ENCODE results near the gene ORAI2. TPM values are rescaled to one million over a fixed set of nuclear protein-coding genes. Genes with fewer than 3 reads are reported as not detected.
A peak's percentile ranks its signal among the peaks of the same experiment; 100 is the strongest.

Gene ORAI2
- total RNA-seq = 10 to 100 TPM; 51.9 to 58.3 TPM

DNA sequence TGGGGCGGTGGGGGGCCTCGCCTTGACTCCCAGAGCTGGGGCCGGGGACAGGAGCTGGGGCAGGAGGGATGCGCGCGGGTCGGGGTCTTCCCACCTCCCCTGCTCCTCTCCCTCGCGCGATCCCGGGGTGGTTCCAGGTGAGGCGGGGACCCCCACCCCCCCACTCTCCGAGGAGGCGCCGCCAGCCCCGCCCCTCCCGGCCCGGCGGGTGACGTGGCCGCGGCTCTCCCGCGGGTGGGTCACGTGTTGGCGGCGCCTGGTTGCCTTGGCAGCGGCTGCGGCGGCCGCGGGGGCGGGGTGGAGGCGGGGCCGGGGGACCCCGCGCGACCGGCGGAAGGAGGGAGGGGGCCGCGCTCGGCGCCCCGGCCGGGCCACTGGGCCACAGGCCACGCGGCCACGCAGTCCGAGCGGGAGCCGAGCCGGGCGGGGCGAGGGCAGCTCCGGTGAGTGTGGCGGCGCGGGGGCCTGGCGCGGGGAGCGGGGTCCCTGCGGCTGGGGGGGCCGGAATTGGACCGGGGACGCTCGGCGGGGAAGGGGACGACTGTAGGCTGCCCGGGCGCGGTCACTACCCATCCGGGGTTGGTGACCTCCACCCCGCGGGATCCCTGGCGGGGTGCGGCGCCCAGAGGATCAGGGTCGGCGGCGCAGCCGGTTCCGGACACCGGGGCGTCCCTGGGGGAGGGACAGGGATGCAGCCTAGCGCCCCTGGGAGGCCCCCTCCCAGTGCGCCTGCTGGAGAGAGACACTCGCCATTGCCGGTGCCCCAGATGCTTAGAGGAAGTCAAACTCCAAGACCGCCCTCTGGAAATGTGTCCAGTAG is at the start of gene ORAI2:
ORAI2 (plus strand) TSS at position 357 of the 820 bp plus-strand sequence. CDS start 5,382 bp downstream, outside the sequence.
- Mint-ChIP-seq H3K4me3 (peak within 1 kb of the TSS; percentile 90), H3K9me3 (no peaks in the 10 kb centered on the region), H3K36me3 (peaks cover 15% of the 10 kb centered on the region), H3K4me1 (peaks cover 35% of the 10 kb centered on the region), H3K27me3 (no peaks in the 10 kb centered on the region), H3K27ac (peak within 1 kb of the TSS; percentile 93)
- POLR2A ChIA-PET = interaction anchor here (0.6 to 4.3 kb wide), 9 partner anchors 7 to 1268 kb away, joined by 3 to 37 read pairs (median 4); no protein-coding TSS in a partner anchor
- ATAC-seq (ENCODE audit: low read depth) (peak; percentile 63), DNase-seq (peak; percentile 93)

DNA sequence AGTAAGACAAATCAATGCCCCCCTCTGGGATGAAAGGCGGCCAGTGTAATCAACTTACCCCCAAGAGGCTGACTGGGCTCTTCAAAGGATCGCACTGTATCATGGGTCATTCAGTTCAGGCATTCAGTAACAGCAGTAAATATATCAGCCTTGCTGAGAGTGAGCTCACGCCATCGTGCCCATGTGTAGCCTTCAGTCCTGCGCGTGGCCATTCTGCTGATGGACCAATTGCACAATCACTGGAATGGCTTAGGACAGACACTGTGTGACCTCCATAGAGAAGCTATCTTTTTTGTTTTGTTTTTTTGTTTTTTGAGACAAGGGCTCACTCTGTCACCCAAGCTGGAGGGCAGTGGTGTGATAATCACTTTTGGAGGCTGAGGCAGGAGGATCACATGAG is 46.3 kb upstream of the ORAI2 start:
- Mint-ChIP-seq H3K4me3 (no peak overlapping the region), H3K4me1 (no peaks in the 10 kb centered on the region), H3K27me3 (no peaks in the 10 kb centered on the region), H3K36me3 (peaks cover 10% of the 10 kb centered on the region), H3K9me3 (no peaks in the 10 kb centered on the region), H3K27ac (no peak overlapping the region)
- no peak for ATAC-seq (ENCODE audit: low read depth)
- DNase-seq = no peak
- POLR2A ChIA-PET = no interaction called here

DNA sequence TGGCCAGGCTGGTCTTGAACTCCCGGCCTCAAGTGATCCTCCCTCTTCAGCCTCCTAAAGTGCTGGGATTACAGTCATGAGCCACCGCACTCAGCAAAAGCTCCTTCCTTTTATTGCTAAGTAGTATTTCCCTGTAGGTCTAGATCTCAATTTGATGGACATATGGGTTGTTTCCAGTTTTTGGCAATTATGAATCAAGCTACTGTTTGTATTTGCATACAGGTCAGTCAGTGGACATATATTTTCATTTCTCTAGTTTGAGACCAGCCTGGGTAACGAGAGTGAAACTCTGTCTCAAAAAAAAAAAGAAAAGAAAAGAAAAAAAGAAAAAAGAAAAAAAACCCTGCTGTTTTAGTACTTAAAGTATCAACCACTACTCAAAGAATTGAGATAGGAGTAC is 43.6 kb upstream of the ORAI2 start:
- Mint-ChIP-seq H3K4me3 (no peak overlapping the region), H3K36me3 (peaks cover 12% of the 10 kb centered on the region), H3K27me3 (no peaks in the 10 kb centered on the region), H3K9me3 (no peaks in the 10 kb centered on the region), H3K27ac (no peak overlapping the region), H3K4me1 (no peaks in the 10 kb centered on the region)
- DNase-seq = no peak
- POLR2A ChIA-PET = interaction anchor here (0.6 kb wide), 1 partner anchor 111 kb away, joined by 3 read pairs; no protein-coding TSS in a partner anchor
- ATAC-seq (ENCODE audit: low read depth) = no peak

DNA sequence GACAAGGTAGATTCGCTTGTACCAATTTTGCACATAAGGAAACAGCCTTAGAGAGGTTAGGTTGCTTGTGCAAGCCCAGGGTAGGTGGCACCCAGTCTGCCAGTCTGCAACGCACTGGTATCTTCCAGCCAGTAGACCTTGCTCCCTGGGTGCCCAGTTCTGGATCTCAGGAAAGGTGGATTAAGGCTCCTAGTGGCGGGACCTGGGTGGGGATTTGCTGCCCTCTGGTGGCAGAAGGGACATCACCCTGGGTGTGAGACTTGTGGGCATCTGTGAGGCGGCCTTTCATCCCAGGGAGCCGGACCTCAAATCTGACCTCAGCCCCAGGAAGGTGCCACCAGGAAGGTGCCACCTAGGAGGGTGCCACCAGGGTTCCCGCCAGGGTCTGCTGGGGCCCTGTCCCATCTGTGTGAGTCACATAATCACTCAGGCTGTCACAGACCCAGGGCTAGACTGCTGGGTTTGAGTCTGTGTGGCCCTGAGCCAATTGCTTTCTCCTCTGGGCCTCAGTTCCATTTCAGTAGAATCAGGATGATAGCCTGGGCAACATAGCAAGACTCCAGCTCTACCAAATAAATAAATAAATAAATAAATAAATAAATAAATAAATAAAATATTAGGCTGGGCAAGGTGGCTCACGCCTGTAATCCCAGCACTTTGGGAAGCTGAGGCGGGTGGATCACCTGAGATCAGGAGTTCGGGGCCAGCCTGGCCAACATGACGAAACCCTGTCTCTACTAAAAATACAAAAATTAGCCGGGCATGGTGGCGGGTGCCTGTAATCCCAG is 42.5 kb upstream of the ORAI2 start:
- H3K4me1 Mint-ChIP-seq = peaks cover 6% of the 10 kb centered on the region
- DNase-seq (peak; percentile 71), ATAC-seq (ENCODE audit: low read depth) (peak; percentile 68)
- no peak overlapping the region for H3K4me3 Mint-ChIP-seq
- H3K27ac Mint-ChIP-seq = no peak overlapping the region
- POLR2A ChIA-PET = no interaction called here
- H3K27me3 Mint-ChIP-seq = no peaks in the 10 kb centered on the region
- H3K36me3 Mint-ChIP-seq = peaks cover 11% of the 10 kb centered on the region
- H3K9me3 Mint-ChIP-seq = no peaks in the 10 kb centered on the region

DNA sequence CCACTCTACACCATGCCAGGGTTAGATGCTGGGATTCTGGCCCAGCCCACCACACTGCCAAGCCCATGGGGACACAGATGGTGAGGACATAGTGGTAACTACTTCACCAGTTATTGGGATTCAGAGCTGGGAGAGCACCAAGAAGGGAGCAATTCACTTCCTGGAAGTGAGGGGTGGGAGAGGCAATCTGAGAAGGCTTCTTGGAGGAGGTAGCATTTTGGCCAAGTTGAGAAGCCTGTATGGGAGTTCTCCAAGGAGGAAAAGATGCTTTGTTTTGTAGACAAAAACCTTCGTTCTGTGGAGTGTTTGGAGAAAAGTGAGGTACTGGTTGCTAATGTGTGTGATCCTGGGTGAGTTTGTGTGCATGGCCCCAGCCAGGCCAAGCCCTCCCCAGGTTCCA is 41.0 kb upstream of the ORAI2 start:
- H3K27ac Mint-ChIP-seq = no peak overlapping the region
- no peak for DNase-seq
- no peaks in the 10 kb centered on the region for H3K9me3 Mint-ChIP-seq
- H3K36me3 Mint-ChIP-seq = peaks cover 11% of the 10 kb centered on the region
- H3K4me3 Mint-ChIP-seq = no peak overlapping the region
- peaks cover 11% of the 10 kb centered on the region for H3K4me1 Mint-ChIP-seq
- H3K27me3 Mint-ChIP-seq = no peaks in the 10 kb centered on the region
- POLR2A ChIA-PET = no interaction called here
- ATAC-seq (ENCODE audit: low read depth) = no peak

DNA sequence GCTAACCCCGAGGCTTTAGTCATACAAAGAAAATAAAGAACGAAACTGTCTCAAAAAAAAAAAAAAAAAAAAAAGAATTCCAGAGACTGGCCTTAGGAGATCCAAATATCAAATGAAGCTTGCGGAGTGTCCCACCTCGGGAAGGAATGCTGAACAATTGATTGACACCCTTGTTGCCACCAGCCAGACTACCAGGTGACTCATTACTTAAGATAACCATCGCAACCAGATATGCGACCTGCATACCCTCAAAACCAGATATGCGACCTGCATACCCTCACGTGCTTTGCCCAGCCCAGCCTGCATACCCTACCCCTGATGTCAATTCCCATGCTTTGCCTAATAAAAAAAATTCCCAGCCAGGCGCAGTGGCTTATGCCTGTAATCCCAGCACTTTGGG is 39.9 kb upstream of the ORAI2 start:
- H3K36me3 Mint-ChIP-seq = peaks cover 14% of the 10 kb centered on the region
- H3K4me3 Mint-ChIP-seq = no peak overlapping the region
- POLR2A ChIA-PET = interaction anchor here (0.6 kb wide), 1 partner anchor 871 kb away, joined by 5 read pairs; no protein-coding TSS in a partner anchor
- ATAC-seq (ENCODE audit: low read depth) (no peak), DNase-seq (no peak)
- peaks cover 13% of the 10 kb centered on the region for H3K4me1 Mint-ChIP-seq
- H3K9me3 Mint-ChIP-seq = no peaks in the 10 kb centered on the region
- H3K27ac Mint-ChIP-seq = no peak overlapping the region
- H3K27me3 Mint-ChIP-seq = no peaks in the 10 kb centered on the region

DNA sequence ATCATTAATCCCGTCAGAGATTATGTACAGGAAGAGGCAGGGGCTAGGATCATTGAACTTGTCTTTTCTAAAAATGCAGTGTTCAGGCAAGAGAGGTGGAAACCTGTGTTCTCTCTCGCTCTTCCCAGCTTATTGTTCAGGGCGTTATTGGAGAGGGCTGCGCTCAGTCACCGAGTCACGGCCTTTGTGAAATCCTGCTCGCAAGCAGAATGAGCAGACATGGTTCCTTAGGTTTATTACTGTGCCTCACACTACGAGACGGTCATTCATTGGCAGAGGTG is 37.8 kb upstream of the ORAI2 start:
- no peak for ATAC-seq (ENCODE audit: low read depth)
- H3K4me1 Mint-ChIP-seq = peaks cover 13% of the 10 kb centered on the region
- peaks cover 13% of the 10 kb centered on the region for H3K36me3 Mint-ChIP-seq

DNA sequence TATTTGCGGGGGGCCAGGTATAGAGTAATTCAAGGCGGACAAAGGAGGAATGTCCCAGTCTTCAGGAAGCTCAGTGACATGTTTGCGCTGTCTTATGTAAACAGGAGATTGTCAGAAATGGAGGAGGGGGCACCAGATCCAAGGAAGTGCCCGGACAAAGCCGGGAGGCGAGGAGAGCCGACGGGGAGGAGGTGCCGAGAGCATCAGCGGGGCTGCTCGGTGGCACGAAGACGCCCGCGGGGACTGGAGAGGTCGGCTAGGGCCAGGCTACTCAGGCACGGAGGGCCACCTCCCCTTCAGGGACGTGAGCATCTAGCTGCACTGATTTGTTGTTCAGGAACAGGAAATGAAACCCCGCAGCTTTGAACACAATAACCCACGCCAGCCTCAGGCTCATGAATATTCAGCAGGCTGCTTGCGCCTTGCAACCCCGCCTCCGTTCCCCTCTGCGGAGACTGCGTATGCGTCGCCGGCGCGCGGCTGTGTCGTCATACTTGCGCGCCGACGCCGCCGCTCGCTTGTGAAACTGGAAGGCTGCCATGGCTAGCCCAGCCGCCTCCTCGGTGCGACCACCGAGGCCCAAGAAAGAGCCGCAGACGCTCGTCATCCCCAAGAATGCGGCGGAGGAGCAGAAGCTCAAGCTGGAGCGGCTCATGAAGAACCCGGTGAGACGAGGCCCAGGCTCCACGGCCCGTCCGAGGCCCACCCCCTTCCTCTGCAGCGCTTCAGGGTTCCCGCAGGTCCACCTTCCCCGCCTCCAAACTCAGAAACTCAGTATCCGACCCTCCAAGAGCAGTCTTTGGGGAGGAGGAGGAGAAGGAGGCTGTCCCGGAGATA is 37.3 kb upstream of the ORAI2 start, which contains the start of gene PRKRIP1:
PRKRIP1 (plus strand) TSS at position 491 of the 837 bp plus-strand sequence; CDS start at position 540, 49 bp downstream.
- H3K27me3 Mint-ChIP-seq = no peaks in the 10 kb centered on the region
- peak within 1 kb of the TSS; percentile 94 for H3K4me3 Mint-ChIP-seq
- peaks cover 16% of the 10 kb centered on the region for H3K36me3 Mint-ChIP-seq
- peak within 1 kb of the TSS; percentile 91 for H3K27ac Mint-ChIP-seq
- DNase-seq (peak; percentile 86), ATAC-seq (ENCODE audit: low read depth) (peak; percentile 95)
- POLR2A ChIA-PET = interaction anchor here (1.0 to 3.3 kb wide), 5 partner anchors 19 to 68 kb away, joined by 3 to 11 read pairs (median 4); partner anchors contain the start of gene ALKBH4
- H3K9me3 Mint-ChIP-seq = no peaks in the 10 kb centered on the region
- peaks cover 13% of the 10 kb centered on the region for H3K4me1 Mint-ChIP-seq

More for the DNA sequence above, 37.8 kb upstream of the ORAI2 start:
- Mint-ChIP-seq H3K27me3 (no peaks in the 10 kb centered on the region), H3K4me3 (peak overlapping the region; percentile 94), H3K9me3 (no peaks in the 10 kb centered on the region), H3K27ac (peak overlapping the region; percentile 9)
- POLR2A ChIA-PET = interaction anchor here (1.0 to 3.3 kb wide), 5 partner anchors 20 to 69 kb away, joined by 3 to 11 read pairs (median 4); partner anchors contain the start of gene ALKBH4
- DNase-seq = no peak

DNA sequence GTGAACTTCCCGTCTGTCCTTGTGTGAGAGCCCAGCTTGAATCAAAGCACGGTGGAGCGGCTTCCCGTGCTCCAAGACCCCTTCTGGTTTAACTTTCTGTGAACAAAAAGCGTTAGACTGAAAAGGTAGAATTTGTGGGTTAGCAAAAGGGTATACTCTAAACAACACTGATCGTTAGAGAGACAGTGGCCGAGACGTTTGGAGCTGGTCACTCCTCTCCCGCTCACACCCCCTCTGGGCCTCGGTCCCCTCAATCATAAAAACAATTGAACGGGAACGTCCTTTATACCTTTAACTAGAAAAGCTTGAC is 36.7 kb upstream of the ORAI2 start:
- no peaks in the 10 kb centered on the region for H3K27me3 Mint-ChIP-seq
- H3K27ac Mint-ChIP-seq = peak overlapping the region; percentile 91
- DNase-seq (no peak), ATAC-seq (ENCODE audit: low read depth) (no peak)
- peak overlapping the region; percentile 94 for H3K4me3 Mint-ChIP-seq
- no peaks in the 10 kb centered on the region for H3K9me3 Mint-ChIP-seq
- H3K36me3 Mint-ChIP-seq = peaks cover 16% of the 10 kb centered on the region
- POLR2A ChIA-PET = interaction anchor here (1.1 to 3.3 kb wide), 3 partner anchors 19 to 33 kb away, joined by 3 to 11 read pairs (median 4); no protein-coding TSS in a partner anchor
- peaks cover 13% of the 10 kb centered on the region for H3K4me1 Mint-ChIP-seq

DNA sequence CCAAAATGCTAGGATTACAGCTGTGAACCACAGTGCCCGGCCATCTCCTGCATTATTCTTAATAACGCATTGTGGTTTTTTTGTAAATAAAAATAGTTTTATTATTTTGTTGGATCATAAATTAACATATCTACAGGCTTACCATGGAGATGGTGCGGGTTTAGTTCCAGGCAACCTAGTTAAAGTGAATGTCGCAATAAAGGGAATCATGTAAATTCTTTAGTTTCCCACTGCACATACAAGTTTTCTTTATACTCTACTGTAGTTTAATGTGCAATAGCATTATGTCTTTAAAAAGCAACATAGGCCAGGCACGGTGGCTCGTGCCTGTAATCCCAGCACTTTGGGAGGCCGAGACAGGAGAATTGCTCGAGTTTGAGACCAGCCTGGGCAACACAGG is 34.8 kb upstream of the ORAI2 start:
- no peak overlapping the region for H3K4me3 Mint-ChIP-seq
- no peaks in the 10 kb centered on the region for H3K9me3 Mint-ChIP-seq
- ATAC-seq (ENCODE audit: low read depth) (no peak), DNase-seq (no peak)
- no peaks in the 10 kb centered on the region for H3K27me3 Mint-ChIP-seq
- POLR2A ChIA-PET = no interaction called here
- peaks cover 14% of the 10 kb centered on the region for H3K36me3 Mint-ChIP-seq
- no peak overlapping the region for H3K27ac Mint-ChIP-seq
- peaks cover 15% of the 10 kb centered on the region for H3K4me1 Mint-ChIP-seq

DNA sequence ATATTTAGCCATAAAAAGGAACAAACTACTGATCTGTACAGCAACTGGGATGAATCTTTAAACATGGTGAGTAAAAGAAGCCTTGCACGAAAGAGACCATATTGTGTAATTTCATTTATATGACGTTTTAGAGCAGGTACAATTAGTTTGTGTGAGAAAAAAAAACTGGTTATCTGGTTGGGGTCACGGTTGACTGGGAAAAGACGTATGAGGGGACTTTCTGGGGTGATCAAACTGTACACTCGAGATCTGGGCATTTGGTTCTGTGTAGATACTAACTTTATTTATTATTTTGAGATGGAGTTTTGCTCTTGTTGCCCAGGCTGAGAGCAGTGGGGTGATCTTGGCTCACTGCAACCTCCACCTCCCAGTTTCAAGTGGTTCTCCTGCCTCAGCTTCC is 33.0 kb upstream of the ORAI2 start:
- no peak overlapping the region for H3K27ac Mint-ChIP-seq
- H3K9me3 Mint-ChIP-seq = no peaks in the 10 kb centered on the region
- no peak for DNase-seq
- no peak overlapping the region for H3K4me3 Mint-ChIP-seq
- no peak for ATAC-seq (ENCODE audit: low read depth)
- peaks cover 17% of the 10 kb centered on the region for H3K4me1 Mint-ChIP-seq
- no peaks in the 10 kb centered on the region for H3K27me3 Mint-ChIP-seq
- POLR2A ChIA-PET = interaction anchor here (0.7 kb wide), 1 partner anchor 31 kb away, joined by 3 read pairs; no protein-coding TSS in a partner anchor
- H3K36me3 Mint-ChIP-seq = peaks cover 12% of the 10 kb centered on the region

DNA sequence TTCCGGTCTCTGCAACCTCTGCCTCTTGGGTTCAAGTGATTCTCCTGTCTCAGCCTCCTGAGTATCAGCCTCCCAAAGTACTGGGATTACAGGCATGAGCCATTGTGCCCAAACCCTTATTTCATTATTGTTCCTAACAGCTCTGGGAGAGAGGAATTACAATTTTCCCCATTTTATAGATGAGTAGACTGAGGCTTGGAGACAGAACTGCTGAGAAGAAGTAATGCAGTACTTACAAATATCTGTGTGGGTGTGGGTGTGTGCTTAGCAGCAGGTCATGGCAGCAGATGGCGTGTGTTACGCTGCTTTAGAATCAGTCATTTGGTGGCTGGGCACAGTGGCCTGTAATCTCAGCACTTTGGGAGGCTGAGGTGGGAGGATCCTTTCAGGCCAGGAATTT is 29.8 kb upstream of the ORAI2 start:
- Mint-ChIP-seq H3K27me3 (no peaks in the 10 kb centered on the region), H3K4me1 (peaks cover 10% of the 10 kb centered on the region), H3K9me3 (no peaks in the 10 kb centered on the region), H3K4me3 (no peak overlapping the region), H3K36me3 (peaks cover 16% of the 10 kb centered on the region), H3K27ac (no peak overlapping the region)
- POLR2A ChIA-PET = no interaction called here
- no peak for ATAC-seq (ENCODE audit: low read depth)
- no peak for DNase-seq
